Measurements from ENCODE around the gene UNC5CL. TPM values are rescaled to one million over a fixed set of nuclear protein-coding genes. Genes with fewer than 3 reads are reported as not detected.

Gene UNC5CL
- total RNA-seq, 1 experiment from 2014 or later: 2.2 TPM

DNA sequence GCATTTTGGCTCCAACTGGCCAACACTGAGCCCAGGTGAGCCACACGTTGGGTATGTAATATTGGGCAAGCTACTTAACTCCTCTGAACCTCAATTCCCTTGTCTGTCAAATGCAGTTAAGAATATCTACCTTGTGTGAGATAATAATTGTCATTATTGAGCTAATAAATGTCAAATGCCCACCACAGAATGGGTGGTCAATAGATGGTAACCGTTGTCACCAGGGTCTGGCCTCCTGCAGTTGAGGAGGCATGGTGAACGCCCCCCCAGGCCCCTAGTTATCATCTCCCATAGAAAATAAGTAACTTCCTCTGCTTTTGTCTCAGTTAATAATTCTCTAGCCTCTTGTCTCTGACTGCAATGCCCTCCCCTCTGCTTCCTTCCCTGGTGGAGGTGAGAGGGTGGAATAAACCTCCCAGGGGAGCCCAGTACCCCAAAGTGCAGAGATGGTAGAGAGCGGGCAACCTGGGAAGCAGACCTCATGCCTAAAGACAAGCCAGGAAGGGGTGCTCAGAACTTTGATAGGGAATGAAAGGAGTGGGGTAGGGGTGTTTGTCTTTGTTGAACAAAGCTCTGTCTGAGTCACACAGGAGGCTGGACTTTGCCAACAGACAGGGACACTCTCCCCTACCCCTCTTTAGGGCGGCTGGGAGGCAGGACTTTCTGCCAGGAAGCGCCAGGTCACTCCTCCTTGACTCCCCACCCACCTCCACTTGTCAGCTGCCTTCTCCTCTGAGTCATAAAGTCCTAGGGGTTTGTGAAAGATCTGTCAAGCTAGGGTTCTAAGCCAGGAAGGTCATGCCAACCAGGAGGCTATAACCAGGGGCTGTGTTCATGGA, 1.3 kb upstream of the UNC5CL start:
- intact Hi-C loops (cut with micrococcal nuclease): no loop called here
- no peaks in the 10 kb centered on the region for H3K79me2 ChIP-seq (ENCODE audit: insufficient read depth, low read length)
- no peaks in the 10 kb centered on the region for H3K9me2 ChIP-seq (ENCODE audit: insufficient read depth)
- no peaks in the 10 kb centered on the region for H3K27me3 ChIP-seq (ENCODE audit: insufficient read depth, low read length)
- RAD21 ChIA-PET (ENCODE audit: low non-redundant PET in 1 of 2, low total read pairs in 2 of 2, uncharacterized antibody in 2 of 2, unreplicated experiment in 2 of 2): no interaction called here
- peak; percentile 38; the same call in 1 of the 2 replicates for TF ChIP-seq FOSL1 (IDR thresholded peaks at IDR 0.05; ENCODE audit: low read depth)
- TF ChIP-seq CBX3 (IDR thresholded peaks at IDR 0.05; ENCODE audit: low read depth): no peak
- no peak for TF ChIP-seq POLR2AphosphoS5 (IDR thresholded peaks at IDR 0.05; ENCODE audit: low read depth, low read length)
- TF ChIP-seq ZFX (IDR thresholded peaks at IDR 0.05): no peak
- TF ChIP-seq JUND (IDR thresholded peaks at IDR 0.05): 0 out of 2 replicates have a peak, but pooled peaks have one; percentile 37
- H3K4me1 ChIP-seq (ENCODE audit: control insufficient read depth in 1 of 2, insufficient read depth in 2 of 2, low read length in 2 of 2): peaks cover 23 to 43% of the 10 kb centered on the region in 2 experiments; a peak in 3 of 4 replicates
- no peak overlapping the region for H2AFZ ChIP-seq (ENCODE audit: low read depth, low read length, poor library complexity, severe bottlenecking)
- H3K9ac ChIP-seq (ENCODE audit: low read length): no peak overlapping the region
- peak overlapping the region; percentile 54 for H3K4me2 ChIP-seq (ENCODE audit: low read length)
- ATAC-seq (no peak), DNase-seq (ENCODE audit: low read depth, low spot score) (no peak)
- H3K27ac ChIP-seq (ENCODE audit: low read depth, low read length): no peak overlapping the region
- no peak overlapping the region; a peak in 1 of 4 replicates for H3K4me3 ChIP-seq (replicated peaks in 1 of 2; ENCODE audit: low read depth in 1 of 2, low read length in 2 of 2)
- no TSS peak for BruUV-seq (replicated peaks)
- POLR2A ChIA-PET: no interaction called here
- CTCF ChIA-PET: interaction anchor here (0.7 to 2.9 kb wide), 6 partner anchors 13 to 218 kb away, joined by 3 to 22 read pairs (median 5); partner anchors contain the start of genes NFYA and OARD1
- H4K20me1 ChIP-seq (ENCODE audit: insufficient read depth): no peaks in the 10 kb centered on the region
- H3K9me3 ChIP-seq (ENCODE audit: control insufficient read depth in 1 of 2, insufficient read depth in 1 of 2, low read depth in 1 of 2, low read length in 2 of 2): no peaks in the 10 kb centered on the region
- H3K36me3 ChIP-seq (ENCODE audit: control insufficient read depth in 1 of 2, insufficient read depth in 2 of 2, low read length in 2 of 2): no peaks in the 10 kb centered on the region

DNA sequence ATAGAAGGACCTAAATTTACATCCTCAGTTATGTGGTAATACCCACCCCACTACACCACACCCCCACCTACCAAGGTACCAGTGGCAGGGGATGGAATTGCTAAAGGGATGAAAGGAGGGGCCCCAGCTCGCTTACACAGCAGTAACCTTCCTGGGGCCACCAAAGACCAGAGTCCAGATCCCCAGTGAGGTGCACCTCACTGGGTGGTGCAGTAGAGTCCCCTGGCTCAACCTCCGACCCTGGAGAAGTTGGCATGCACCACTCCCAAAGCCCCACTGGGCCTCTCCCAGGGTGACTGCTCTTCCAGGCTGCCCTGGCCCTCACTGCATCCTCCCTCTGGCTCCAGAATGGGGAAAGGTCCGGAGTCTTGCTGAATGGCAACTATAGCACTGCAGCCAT, 816 bp downstream of the UNC5CL start:
- H3K9me3 ChIP-seq (ENCODE audit: control insufficient read depth in 1 of 2, insufficient read depth in 1 of 2, low read depth in 1 of 2, low read length in 2 of 2): no peaks in the 10 kb centered on the region
- BruUV-seq (replicated peaks): no TSS peak
- no peak overlapping the region for H3K4me2 ChIP-seq (ENCODE audit: low read length)
- H3K4me3 ChIP-seq (replicated peaks in 1 of 2; ENCODE audit: low read depth in 1 of 2, low read length in 2 of 2): no peak overlapping the region
- no peaks in the 10 kb centered on the region for H3K9me2 ChIP-seq (ENCODE audit: insufficient read depth)
- intact Hi-C loops (cut with micrococcal nuclease): no loop called here
- no peaks in the 10 kb centered on the region for H3K79me2 ChIP-seq (ENCODE audit: insufficient read depth, low read length)
- ChIA-PET POLR2A (no interaction called here), RAD21 (ENCODE audit: low non-redundant PET in 1 of 2, low total read pairs in 2 of 2, uncharacterized antibody in 2 of 2, unreplicated experiment in 2 of 2) (no interaction called here), CTCF (interaction anchor here (1.0 to 1.2 kb wide), 2 partner anchors 10 to 16 kb away, joined by 3 to 10 read pairs; no protein-coding TSS in a partner anchor)
- no peak overlapping the region for H3K9ac ChIP-seq (ENCODE audit: low read length)
- no peak overlapping the region for H3K27ac ChIP-seq (ENCODE audit: low read depth, low read length)
- H4K20me1 ChIP-seq (ENCODE audit: insufficient read depth): no peaks in the 10 kb centered on the region
- no peak overlapping the region for H2AFZ ChIP-seq (ENCODE audit: low read depth, low read length, poor library complexity, severe bottlenecking)
- H3K27me3 ChIP-seq (ENCODE audit: insufficient read depth, low read length): no peaks in the 10 kb centered on the region
- no peaks in the 10 kb centered on the region for H3K36me3 ChIP-seq (ENCODE audit: control insufficient read depth in 1 of 2, insufficient read depth in 2 of 2, low read length in 2 of 2)
- ATAC-seq (no peak), DNase-seq (ENCODE audit: low read depth, low spot score) (no peak)
- peaks cover 23 to 43% of the 10 kb centered on the region in 2 experiments; a peak in 3 of 4 replicates for H3K4me1 ChIP-seq (ENCODE audit: control insufficient read depth in 1 of 2, insufficient read depth in 2 of 2, low read length in 2 of 2)
- TF ChIP-seq TCF7L2 (IDR thresholded peaks at IDR 0.05; ENCODE audit: borderline replicate concordance, extremely low read depth, insufficient read depth, insufficient read length) (no peak), CBX3 (IDR thresholded peaks at IDR 0.05; ENCODE audit: low read depth) (no peak), CEBPB (IDR thresholded peaks at IDR 0.05; ENCODE audit: low read depth) (no peak), POLR2AphosphoS5 (IDR thresholded peaks at IDR 0.05; ENCODE audit: low read depth, low read length) (no peak), SIN3A (IDR thresholded peaks at IDR 0.05; ENCODE audit: low read depth) (no peak), YY1 (IDR thresholded peaks at IDR 0.05; ENCODE audit: extremely low read depth, insufficient replicate concordance, low read depth, low read length) (no peak), SRF (IDR thresholded peaks at IDR 0.05; ENCODE audit: low read depth) (no peak), RAD21 (IDR thresholded peaks at IDR 0.05; ENCODE audit: low read depth) (no peak)
- TF ChIP-seq, protein P1, sequence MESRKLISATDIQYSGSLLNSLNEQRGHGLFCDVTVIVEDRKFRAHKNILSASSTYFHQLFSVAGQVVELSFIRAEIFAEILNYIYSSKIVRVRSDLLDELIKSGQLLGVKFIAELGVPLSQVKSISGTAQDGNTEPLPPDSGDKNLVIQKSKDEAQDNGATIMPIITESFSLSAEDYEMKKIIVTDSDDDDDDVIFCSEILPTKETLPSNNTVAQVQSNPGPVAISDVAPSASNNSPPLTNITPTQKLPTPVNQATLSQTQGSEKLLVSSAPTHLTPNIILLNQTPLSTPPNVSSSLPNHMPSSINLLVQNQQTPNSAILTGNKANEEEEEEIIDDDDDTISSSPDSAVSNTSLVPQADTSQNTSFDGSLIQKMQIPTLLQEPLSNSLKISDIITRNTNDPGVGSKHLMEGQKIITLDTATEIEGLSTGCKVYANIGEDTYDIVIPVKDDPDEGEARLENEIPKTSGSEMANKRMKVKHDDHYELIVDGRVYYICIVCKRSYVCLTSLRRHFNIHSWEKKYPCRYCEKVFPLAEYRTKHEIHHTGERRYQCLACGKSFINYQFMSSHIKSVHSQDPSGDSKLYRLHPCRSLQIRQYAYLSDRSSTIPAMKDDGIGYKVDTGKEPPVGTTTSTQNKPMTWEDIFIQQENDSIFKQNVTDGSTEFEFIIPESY (IDR thresholded peaks at IDR 0.05; ENCODE audit: extremely low read depth, insufficient replicate concordance, low read length): no peak
- TF ChIP-seq, protein P2, sequence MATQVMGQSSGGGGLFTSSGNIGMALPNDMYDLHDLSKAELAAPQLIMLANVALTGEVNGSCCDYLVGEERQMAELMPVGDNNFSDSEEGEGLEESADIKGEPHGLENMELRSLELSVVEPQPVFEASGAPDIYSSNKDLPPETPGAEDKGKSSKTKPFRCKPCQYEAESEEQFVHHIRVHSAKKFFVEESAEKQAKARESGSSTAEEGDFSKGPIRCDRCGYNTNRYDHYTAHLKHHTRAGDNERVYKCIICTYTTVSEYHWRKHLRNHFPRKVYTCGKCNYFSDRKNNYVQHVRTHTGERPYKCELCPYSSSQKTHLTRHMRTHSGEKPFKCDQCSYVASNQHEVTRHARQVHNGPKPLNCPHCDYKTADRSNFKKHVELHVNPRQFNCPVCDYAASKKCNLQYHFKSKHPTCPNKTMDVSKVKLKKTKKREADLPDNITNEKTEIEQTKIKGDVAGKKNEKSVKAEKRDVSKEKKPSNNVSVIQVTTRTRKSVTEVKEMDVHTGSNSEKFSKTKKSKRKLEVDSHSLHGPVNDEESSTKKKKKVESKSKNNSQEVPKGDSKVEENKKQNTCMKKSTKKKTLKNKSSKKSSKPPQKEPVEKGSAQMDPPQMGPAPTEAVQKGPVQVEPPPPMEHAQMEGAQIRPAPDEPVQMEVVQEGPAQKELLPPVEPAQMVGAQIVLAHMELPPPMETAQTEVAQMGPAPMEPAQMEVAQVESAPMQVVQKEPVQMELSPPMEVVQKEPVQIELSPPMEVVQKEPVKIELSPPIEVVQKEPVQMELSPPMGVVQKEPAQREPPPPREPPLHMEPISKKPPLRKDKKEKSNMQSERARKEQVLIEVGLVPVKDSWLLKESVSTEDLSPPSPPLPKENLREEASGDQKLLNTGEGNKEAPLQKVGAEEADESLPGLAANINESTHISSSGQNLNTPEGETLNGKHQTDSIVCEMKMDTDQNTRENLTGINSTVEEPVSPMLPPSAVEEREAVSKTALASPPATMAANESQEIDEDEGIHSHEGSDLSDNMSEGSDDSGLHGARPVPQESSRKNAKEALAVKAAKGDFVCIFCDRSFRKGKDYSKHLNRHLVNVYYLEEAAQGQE (IDR thresholded peaks at IDR 0.05; ENCODE audit: low read depth): no peak
- TF ChIP-seq, protein P3, sequence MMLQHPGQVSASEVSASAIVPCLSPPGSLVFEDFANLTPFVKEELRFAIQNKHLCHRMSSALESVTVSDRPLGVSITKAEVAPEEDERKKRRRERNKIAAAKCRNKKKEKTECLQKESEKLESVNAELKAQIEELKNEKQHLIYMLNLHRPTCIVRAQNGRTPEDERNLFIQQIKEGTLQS (IDR thresholded peaks at IDR 0.05): no peak
